ENCODE measurements around the gene SGCD.

Gene SGCD

DNA sequence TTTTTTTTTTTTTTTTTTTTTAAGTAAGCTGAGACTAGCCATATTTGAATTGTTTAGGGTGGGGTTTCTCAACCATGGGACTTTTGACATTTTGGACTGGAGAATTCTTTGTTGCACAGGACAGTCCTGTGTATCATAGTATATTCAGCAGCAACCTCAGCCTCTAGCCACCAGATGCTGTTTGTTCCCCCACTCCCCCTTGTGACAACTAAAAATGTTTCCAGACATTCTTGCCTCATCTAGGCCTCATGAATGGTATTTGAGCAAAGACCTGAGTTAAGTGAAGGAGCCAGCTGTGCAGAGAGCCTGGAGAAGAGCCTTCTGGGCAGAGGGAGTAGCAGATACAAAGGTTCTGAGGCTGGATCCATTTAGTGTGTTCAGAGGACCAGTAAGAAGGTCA is 155.9 kb downstream of the SGCD start:
- DNase-seq (ENCODE audit: low read depth): no peak
- TF ChIP-seq, protein P1, sequence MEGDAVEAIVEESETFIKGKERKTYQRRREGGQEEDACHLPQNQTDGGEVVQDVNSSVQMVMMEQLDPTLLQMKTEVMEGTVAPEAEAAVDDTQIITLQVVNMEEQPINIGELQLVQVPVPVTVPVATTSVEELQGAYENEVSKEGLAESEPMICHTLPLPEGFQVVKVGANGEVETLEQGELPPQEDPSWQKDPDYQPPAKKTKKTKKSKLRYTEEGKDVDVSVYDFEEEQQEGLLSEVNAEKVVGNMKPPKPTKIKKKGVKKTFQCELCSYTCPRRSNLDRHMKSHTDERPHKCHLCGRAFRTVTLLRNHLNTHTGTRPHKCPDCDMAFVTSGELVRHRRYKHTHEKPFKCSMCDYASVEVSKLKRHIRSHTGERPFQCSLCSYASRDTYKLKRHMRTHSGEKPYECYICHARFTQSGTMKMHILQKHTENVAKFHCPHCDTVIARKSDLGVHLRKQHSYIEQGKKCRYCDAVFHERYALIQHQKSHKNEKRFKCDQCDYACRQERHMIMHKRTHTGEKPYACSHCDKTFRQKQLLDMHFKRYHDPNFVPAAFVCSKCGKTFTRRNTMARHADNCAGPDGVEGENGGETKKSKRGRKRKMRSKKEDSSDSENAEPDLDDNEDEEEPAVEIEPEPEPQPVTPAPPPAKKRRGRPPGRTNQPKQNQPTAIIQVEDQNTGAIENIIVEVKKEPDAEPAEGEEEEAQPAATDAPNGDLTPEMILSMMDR (IDR thresholded peaks at IDR 0.05; ENCODE audit: control insufficient read depth, insufficient read depth, low read depth, low read length, missing control alignments): no peak
- H3K4me3 ChIP-seq (ENCODE audit: control insufficient read depth, low read depth, low read length): no peak overlapping the region

DNA sequence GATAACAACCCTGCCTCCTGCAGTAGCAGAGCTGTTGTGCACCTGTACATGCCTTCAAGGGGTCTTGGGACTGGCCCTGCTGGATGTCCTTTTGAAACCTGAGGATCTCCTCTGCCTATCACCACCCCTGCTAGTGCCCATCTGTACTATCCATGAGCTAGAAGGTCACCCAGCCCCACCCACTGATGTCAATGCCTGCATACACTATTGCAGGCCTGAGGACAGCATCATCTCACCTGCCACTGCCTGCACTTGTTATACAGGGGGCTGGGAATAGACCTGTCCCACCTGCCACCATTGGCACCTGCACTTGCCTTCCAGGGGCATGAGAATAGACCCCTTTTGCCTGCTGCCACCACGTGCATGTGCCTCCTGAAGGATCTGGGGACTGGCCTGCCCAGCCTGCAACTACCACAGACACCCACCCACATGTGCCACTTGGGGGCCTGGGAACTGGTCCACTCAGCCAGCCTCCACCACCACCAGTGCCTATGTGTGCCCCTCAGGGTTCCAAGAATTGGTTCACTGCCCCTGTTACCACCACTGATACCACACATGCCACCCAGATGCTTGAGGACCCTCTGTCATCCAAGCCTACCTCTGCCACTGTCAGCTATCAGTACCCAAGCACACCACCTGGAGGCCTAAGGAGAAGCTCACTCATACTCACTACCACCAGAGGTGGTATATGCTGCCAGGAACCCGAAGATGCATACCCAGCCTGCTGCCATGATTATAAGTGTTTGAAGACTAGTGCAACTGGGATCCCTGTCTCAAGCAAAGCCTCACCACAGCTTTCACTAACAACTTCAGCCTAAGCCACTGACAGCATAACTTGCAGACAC is 159.7 kb downstream of the SGCD start:
- no peak overlapping the region for H3K4me3 ChIP-seq (ENCODE audit: control insufficient read depth, low read depth, low read length)
- TF ChIP-seq, protein P1 (IDR thresholded peaks at IDR 0.05; ENCODE audit: control insufficient read depth, insufficient read depth, low read depth, low read length, missing control alignments): no peak
- no peak for DNase-seq (ENCODE audit: low read depth)

DNA sequence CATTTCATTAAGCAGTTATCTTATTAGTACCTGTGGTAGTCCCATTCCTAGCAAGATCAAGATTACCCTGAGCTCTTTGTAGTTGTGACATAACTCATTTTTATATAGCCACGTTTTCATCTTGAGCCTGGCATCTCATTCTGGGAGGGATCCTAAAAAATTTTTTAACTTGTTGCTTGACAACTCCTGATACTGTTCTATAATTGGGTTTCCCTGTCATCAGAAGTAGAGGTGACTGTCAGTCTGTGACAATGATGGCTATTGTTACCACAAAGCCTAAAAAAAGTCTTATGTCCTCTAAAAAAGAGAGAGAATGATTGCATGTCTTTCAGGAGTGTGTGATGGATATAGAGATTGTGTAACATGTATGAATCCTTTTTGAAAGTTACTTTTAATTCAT is 164.8 kb downstream of the SGCD start:
- no peak for DNase-seq (ENCODE audit: low read depth)
- H3K4me3 ChIP-seq (ENCODE audit: control insufficient read depth, low read depth, low read length): no peak overlapping the region
- TF ChIP-seq, protein P1 (IDR thresholded peaks at IDR 0.05; ENCODE audit: control insufficient read depth, insufficient read depth, low read depth, low read length, missing control alignments): no peak

DNA sequence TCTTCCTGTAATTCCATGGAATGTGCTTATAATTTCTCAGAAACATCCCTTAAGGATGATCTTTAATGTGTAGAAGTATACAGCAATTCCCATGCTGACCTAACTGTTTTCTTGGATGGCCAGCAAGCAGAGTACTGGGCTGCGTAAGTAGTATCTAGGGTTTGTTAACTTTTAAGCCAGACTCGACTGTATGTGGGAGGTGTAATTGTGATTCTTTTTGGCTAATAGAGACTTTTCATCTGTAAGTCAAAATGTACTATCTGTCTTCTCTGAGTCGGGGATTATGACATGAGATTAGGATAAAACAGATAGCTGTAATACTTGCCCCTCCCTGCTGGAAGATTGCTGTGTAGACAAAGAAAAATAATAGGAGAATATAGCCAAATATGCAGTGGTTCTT is 169.3 kb downstream of the SGCD start:
- DNase-seq (ENCODE audit: low read depth): no peak
- TF ChIP-seq, protein P1 (IDR thresholded peaks at IDR 0.05; ENCODE audit: control insufficient read depth, insufficient read depth, low read depth, low read length, missing control alignments): no peak
- no peak overlapping the region for H3K4me3 ChIP-seq (ENCODE audit: control insufficient read depth, low read depth, low read length)

DNA sequence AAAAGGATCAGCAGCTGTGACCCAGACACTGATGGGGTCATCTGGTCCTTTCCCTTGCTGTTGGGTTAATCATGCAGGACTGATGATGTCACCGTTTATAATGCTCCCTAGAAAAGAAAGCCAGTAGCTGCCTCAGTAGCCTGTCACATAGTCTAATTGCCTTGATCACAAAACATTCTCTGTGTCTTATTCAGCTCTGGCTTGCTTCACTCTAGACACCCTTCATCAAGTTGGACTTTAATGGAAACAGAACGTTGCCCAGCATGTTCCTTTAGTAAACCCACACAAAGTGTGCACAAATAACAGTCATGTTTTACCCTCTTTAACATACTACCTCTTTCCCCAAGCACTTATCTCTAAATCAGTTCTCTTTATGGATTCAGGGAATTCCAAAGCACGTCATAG is 170.8 kb downstream of the SGCD start:
- DNase-seq (ENCODE audit: low read depth): no peak
- H3K4me3 ChIP-seq (ENCODE audit: control insufficient read depth, low read depth, low read length): no peak overlapping the region
- TF ChIP-seq, protein P1 (IDR thresholded peaks at IDR 0.05; ENCODE audit: control insufficient read depth, insufficient read depth, low read depth, low read length, missing control alignments): no peak

DNA sequence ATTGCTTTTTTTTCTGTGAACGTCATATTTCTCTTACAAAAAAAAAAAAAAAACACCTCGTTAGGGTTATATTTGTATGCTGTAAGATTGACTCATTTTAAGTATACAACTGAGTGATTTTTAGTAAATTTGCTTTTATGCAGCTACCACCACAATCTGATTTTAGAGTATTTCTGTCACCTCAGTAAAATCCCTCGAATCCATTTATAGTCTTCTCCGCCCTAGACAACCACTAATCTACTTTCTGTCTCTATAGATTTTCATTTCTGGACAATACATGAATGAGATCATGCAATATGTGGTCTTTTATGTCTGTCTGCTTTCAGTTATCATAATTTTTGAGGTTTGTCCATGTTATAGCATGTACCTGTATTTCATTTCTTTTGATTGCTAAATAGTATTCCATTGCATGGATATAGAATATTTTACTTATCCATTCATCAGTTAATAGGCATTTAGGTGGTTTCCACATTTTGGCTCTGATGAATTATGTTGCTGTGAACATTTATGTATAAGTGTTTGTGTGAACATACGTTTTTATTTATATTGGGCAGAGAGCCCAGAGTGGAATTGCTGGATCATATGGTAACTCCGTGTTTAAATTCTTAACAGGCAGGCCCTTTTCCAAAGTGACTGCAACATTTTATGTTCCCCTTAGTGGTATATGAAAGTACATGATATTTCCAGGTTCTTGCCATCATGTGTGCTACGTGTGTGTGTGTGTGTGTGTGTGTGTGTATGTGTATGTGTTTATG is 171.4 kb downstream of the SGCD start:
- no peak overlapping the region for H3K4me3 ChIP-seq (ENCODE audit: control insufficient read depth, low read depth, low read length)
- DNase-seq (ENCODE audit: low read depth): no peak
- TF ChIP-seq, protein P1 (IDR thresholded peaks at IDR 0.05; ENCODE audit: control insufficient read depth, insufficient read depth, low read depth, low read length, missing control alignments): no peak
